ENCODE measurements around the gene REEP3.

- no peak for TF ChIP-seq CTCF (IDR thresholded peaks at IDR 0.05; ENCODE audit: borderline replicate concordance, extremely low read depth, low read length, poor library complexity, severe bottlenecking)
- TF ChIP-seq EZH2 (IDR thresholded peaks at IDR 0.05; ENCODE audit: borderline replicate concordance, low read depth, low read length, severe bottlenecking): no peak
Observed at GRCh38 chr10:63622097-63622496, 100.9 kb downstream of the REEP3 start.

Measured in DND-41 (cell line).